IMR-90 (cell line): ENCODE measurements around the gene VAT1L. TPM values are rescaled to one million over a fixed set of nuclear protein-coding genes. Genes with fewer than 3 reads are reported as not detected.

ENCODE experiments used
- ATAC-seq: fragments of 200-7000 bp; cut with Tn5 transposase; 2 replicates; pipeline ENCODE4 v1.9.1; 2020; ENCODE audit warnings: low read depth, mild to moderate bottlenecking, moderate library complexity
- BruUV-seq: library from RNA; stranded (reverse); fragments of 400-500 nt; replicated peaks from 2 replicates; lab custom pipeline; 2021; lab: Mats Ljungman, UMichigan
- CTCF ChIA-PET: fragments of 300-600 bp; formaldehyde crosslinking; extraction: SDS; loops from one replicate; lab custom pipeline; 2021; ENCODE audit warnings: antibody characterized with exemption; lab: Yijun Ruan, JAX
- POLR2A ChIA-PET: fragments of 300-600 bp; sonication (Branson Sonifier 250); formaldehyde crosslinking; loops from one replicate; lab custom pipeline; 2022; ENCODE audit warnings: antibody characterized with exemption; ENCODE audit not compliant: unreplicated experiment; lab: Charles Lee
- DNase-seq: peaks from one replicate; pipeline ENCODE4 v3.0.0; 2013
- H2AFZ ChIP-seq: replicated peaks from 2 replicates; pipeline ENCODE3; 2013; ENCODE audit warnings: low read length, mild to moderate bottlenecking; ENCODE audit not compliant: poor library complexity
- H2AK5ac ChIP-seq: 2 replicates; pipeline ENCODE4 v1.6.1; 2013; ENCODE audit warnings: low read depth, low read length, inconsistent platforms
- H2AK9ac ChIP-seq: replicated peaks from 2 replicates; pipeline ENCODE3; 2013; ENCODE audit warnings: mild to moderate bottlenecking, low read depth, low read length, moderate library complexity; ENCODE audit not compliant: poor library complexity
- H2BK120ac ChIP-seq: 2 replicates; pipeline ENCODE4 v1.6.1; 2013; ENCODE audit warnings: low read depth, low read length, inconsistent platforms
- H2BK15ac ChIP-seq: 3 replicates; pipeline ENCODE4 v1.6.1; 2013; ENCODE audit warnings: low read depth, low read length, inconsistent platforms
- H2BK20ac ChIP-seq: 2 replicates; pipeline ENCODE4 v1.6.1; 2013; ENCODE audit warnings: low read depth, mild to moderate bottlenecking, inconsistent platforms, low read length, moderate library complexity
- H2BK5ac ChIP-seq: 2 replicates; pipeline ENCODE4 v1.6.1; 2013; ENCODE audit warnings: mild to moderate bottlenecking, low read depth, low read length, inconsistent platforms; ENCODE audit not compliant: poor library complexity, severe bottlenecking
- H3K14ac ChIP-seq: replicated peaks from 2 replicates; pipeline ENCODE4 v1.6.1; 2013; ENCODE audit warnings: low read depth, low read length, inconsistent platforms
- H3K18ac ChIP-seq: 2 replicates; pipeline ENCODE4 v1.6.1; 2013; ENCODE audit warnings: low read depth, low read length, control low read depth
- H3K23ac ChIP-seq: 2 replicates; pipeline ENCODE4 v1.6.1; 2013; ENCODE audit warnings: low read depth, low read length, inconsistent platforms
- H3K27ac ChIP-seq: 2 replicates; pipeline ENCODE4 v1.5.1; 2013; ENCODE audit warnings: mild to moderate bottlenecking, control low read depth, low read length; ENCODE audit not compliant: insufficient read depth
- H3K27me3 ChIP-seq: 2 replicates; pipeline ENCODE4 v1.6.1; 2013; ENCODE audit warnings: low read length; ENCODE audit not compliant: control insufficient read depth, insufficient read depth
- H3K36me3 ChIP-seq: 2 replicates; pipeline ENCODE4 v1.6.1; 2013; ENCODE audit warnings: low read length, mixed read lengths; ENCODE audit not compliant: control insufficient read depth, insufficient read depth
- H3K4ac ChIP-seq: 2 replicates; pipeline ENCODE4 v1.6.1; 2013; ENCODE audit warnings: low read depth, low read length, inconsistent platforms
- H3K4me1 ChIP-seq: 2 replicates; pipeline ENCODE4 v1.6.1; 2013; ENCODE audit warnings: low read length, mixed read lengths; ENCODE audit not compliant: control insufficient read depth, insufficient read depth
- H3K4me2 ChIP-seq: 2 replicates; pipeline ENCODE4 v1.6.1; 2013; ENCODE audit warnings: low read depth, mild to moderate bottlenecking, control low read depth, low read length, moderate library complexity
- H3K4me3 ChIP-seq: 2 replicates; pipeline ENCODE4 v1.5.1; 2013; ENCODE audit warnings: low read depth, mild to moderate bottlenecking, control low read depth, low read length, moderate library complexity; ENCODE audit not compliant: insufficient read depth
- H3K56ac ChIP-seq: 2 replicates; pipeline ENCODE4 v1.6.1; 2013; ENCODE audit warnings: low read length, inconsistent platforms; ENCODE audit not compliant: insufficient read depth; ENCODE audit errors: extremely low read depth
- H3K79me1 ChIP-seq, 2 experiments: 2 replicates each; pipeline ENCODE4 v1.6.1; 2013; ENCODE audit warnings: low read length in 2 of 2, inconsistent platforms in 1 of 2, low read depth in 1 of 2
- H3K9ac ChIP-seq: 2 replicates; pipeline ENCODE4 v1.6.1; 2013; ENCODE audit warnings: low read depth, low read length, control low read depth
- H3K9me1 ChIP-seq: 2 replicates; pipeline ENCODE4 v1.6.1; 2013; ENCODE audit warnings: low read length, inconsistent platforms; ENCODE audit not compliant: insufficient read depth
- H3K9me3 ChIP-seq: 2 replicates; pipeline ENCODE4 v1.6.1; 2013; ENCODE audit warnings: low read length; ENCODE audit not compliant: control insufficient read depth, insufficient read depth
- H4K20me1 ChIP-seq: 2 replicates; pipeline ENCODE4 v1.6.1; 2013; ENCODE audit warnings: low read length, inconsistent platforms; ENCODE audit not compliant: insufficient read depth
- H4K5ac ChIP-seq: 2 replicates; pipeline ENCODE4 v1.6.1; 2013; ENCODE audit warnings: mild to moderate bottlenecking, low read depth, low read length, control low read depth
- H4K8ac ChIP-seq, 2 experiments: 2 replicates each; pipeline ENCODE4 v1.6.1; 2013; ENCODE audit warnings: low read depth in 2 of 2, low read length in 2 of 2, control low read depth in 1 of 2, inconsistent platforms in 1 of 2
- H4K91ac ChIP-seq: 2 replicates; pipeline ENCODE4 v1.6.1; 2013; ENCODE audit warnings: low read depth, low read length, inconsistent platforms; ENCODE audit not compliant: insufficient read depth
- BHLHE40 ChIP-seq: fragments of 150-350 bp; IDR thresholded peaks from 2 replicates; pipeline ENCODE4 v1.6.1; 2016; ENCODE audit warnings: mild to moderate bottlenecking, low read depth, low read length
- CEBPB ChIP-seq: IDR thresholded peaks from 2 replicates; pipeline ENCODE4 v1.6.1; 2012; ENCODE audit warnings: low read depth, low read length, improper control_type of control experiment
- CHD1 ChIP-seq: IDR thresholded peaks from 2 replicates; pipeline ENCODE4 v1.6.1; 2012; ENCODE audit warnings: low read depth, low read length, improper control_type of control experiment
- CTCF ChIP-seq: conservative IDR thresholded peaks from 2 replicates; pipeline ENCODE4 v1.5.1; 2012; ENCODE audit warnings: mild to moderate bottlenecking, low read depth, low read length, improper control_type of control experiment
- ELK1 ChIP-seq: fragments of 150-350 bp; IDR thresholded peaks from 2 replicates; pipeline ENCODE4 v1.6.1; 2016; ENCODE audit warnings: low read depth, mild to moderate bottlenecking, low read length, moderate library complexity, borderline replicate concordance
- FOS ChIP-seq: fragments of 150-350 bp; IDR thresholded peaks from 2 replicates; pipeline ENCODE4 v1.6.1; 2016; ENCODE audit warnings: low read depth, low read length
- MAFK ChIP-seq: IDR thresholded peaks from 2 replicates; pipeline ENCODE4 v1.6.1; 2012; ENCODE audit warnings: low read depth, low read length, improper control_type of control experiment
- MAZ ChIP-seq: IDR thresholded peaks from 2 replicates; pipeline ENCODE4 v1.6.1; 2012; ENCODE audit warnings: low read depth, mild to moderate bottlenecking, low read length, improper control_type of control experiment, moderate library complexity, borderline replicate concordance
- MXI1 ChIP-seq: IDR thresholded peaks from 2 replicates; pipeline ENCODE4 v1.6.1; 2012; ENCODE audit warnings: low read depth, mild to moderate bottlenecking, low read length, moderate library complexity, borderline replicate concordance
- NFE2L2 ChIP-seq: fragments of 150-350 bp; IDR thresholded peaks from 2 replicates; pipeline ENCODE4 v1.6.1; 2016; ENCODE audit warnings: low read depth, mild to moderate bottlenecking, low read length
- POLR2A ChIP-seq: IDR thresholded peaks from 2 replicates; pipeline ENCODE4 v1.6.1; 2012; ENCODE audit warnings: mild to moderate bottlenecking, low read depth, low read length
- RAD21 ChIP-seq: IDR thresholded peaks from 2 replicates; pipeline ENCODE4 v1.6.1; 2012; ENCODE audit warnings: low read length, improper control_type of control experiment
- RCOR1 ChIP-seq: IDR thresholded peaks from 2 replicates; pipeline ENCODE4 v1.6.1; 2012; ENCODE audit warnings: mild to moderate bottlenecking, low read length, improper control_type of control experiment; ENCODE audit not compliant: insufficient replicate concordance
- RFX5 ChIP-seq: IDR thresholded peaks from 2 replicates; pipeline ENCODE4 v1.8.0; 2012; ENCODE audit warnings: low read depth, mild to moderate bottlenecking, low read length, moderate library complexity
- SMC3 ChIP-seq: fragments of 150-350 bp; IDR thresholded peaks from 2 replicates; pipeline ENCODE4 v1.6.1; 2016; ENCODE audit warnings: low read depth, mild to moderate bottlenecking, antibody characterized with exemption, low read length, moderate library complexity
- USF2 ChIP-seq: fragments of 150-350 bp; IDR thresholded peaks from 2 replicates; pipeline ENCODE4 v1.6.1; 2017; ENCODE audit warnings: mild to moderate bottlenecking, antibody characterized with exemption, low read length, low read depth
- WGBS, 2 experiments: methylation state at CpG; one replicate each; pipeline versions ENCODE4 v1.1.5 to v1.1.7; 2013; ENCODE audit warnings: missing lambda C conversion rate in 2 of 2; ENCODE audit not compliant: insufficient read length in 1 of 2; ENCODE audit errors: extremely low coverage in 2 of 2; 5-methylcytosine and 5-hydroxymethylcytosine counted together
- dilution Hi-C: fragments of 300-500 bp; cut with HindIII; formaldehyde crosslinking; loops from one replicate; pipeline ENCODE4 v1.14.3; 2018; ENCODE audit warnings: low sequenced_read_pairs; ENCODE audit not compliant: unreplicated experiment
- in situ Hi-C: fragments of 300-500 bp; cut with MboI; formaldehyde crosslinking; loops from 3 replicates; pipeline ENCODE4 v1.14.3; 2019; ENCODE audit warnings: low sequenced_read_pairs, inconsistent platforms, mixed read lengths
- intact Hi-C: fragments of 100-400 bp; cut with micrococcal nuclease; formaldehyde crosslinking; loops from 2 replicates; pipeline ENCODE4 v1.10.0; 2022
- polyA plus RNA-seq, 3 experiments: library from polyadenylated mRNA; depleted of rRNA; stranded (reverse); fragments of >200 nt; gene quantifications; 2 replicates each; pipeline ENCODE4 v1.2.3, GENCODE V29; 2012; ENCODE audit warnings: low replicate concordance in 1 of 3
- total RNA-seq: library from RNA; depleted of rRNA; stranded (reverse); fragments of >200 nt; gene quantifications from 2 replicates; pipeline ENCODE4 v1.2.3, GENCODE V29; 2012

VAT1L gene
- total and polyA plus RNA-seq, 2 of the 4 experiments (the other 2 are of a cell fraction), result 15.4 to 18.5 TPM

- no peak for ATAC-seq
- Histone ChIP-seq H2BK15ac (no peak overlapping the region), H3K18ac (no peak overlapping the region), H3K23ac (no peak overlapping the region), H4K91ac (no peak overlapping the region), H4K20me1 (no peaks in the 10 kb centered on the region), H3K9ac (no peak overlapping the region), H2AK5ac (no peak overlapping the region), H3K36me3 (no peaks in the 10 kb centered on the region), H3K27me3 (no peaks in the 10 kb centered on the region; the same call in 1 of the 2 replicates), H2BK5ac (no peak overlapping the region), H3K27ac (no peak overlapping the region), H2AFZ (no peak overlapping the region), H3K9me1 (no peaks in the 10 kb centered on the region), H4K5ac (no peak overlapping the region), H2BK120ac (no peak overlapping the region), H3K56ac (no peak overlapping the region), H4K8ac (no peak overlapping the region), H3K4ac (no peak overlapping the region), H3K4me2 (no peak overlapping the region), H2BK20ac (no peak overlapping the region), H3K4me1 (no peaks in the 10 kb centered on the region), H3K79me1 (no peaks in the 10 kb centered on the region), H2AK9ac (no peak overlapping the region), H3K9me3 (no peaks in the 10 kb centered on the region), H3K14ac (no peak overlapping the region), H3K4me3 (no peak overlapping the region)
- WGBS, 2 experiments, result no CpG with 5 or more reads among the region's 3 CpGs
- TF ChIP-seq CTCF, result no peak
- TF ChIP-seq NFE2L2, result no peak
- no peak for TF ChIP-seq CHD1
- TF ChIP-seq FOS, result no peak
- TF ChIP-seq USF2, result no peak
- no peak for TF ChIP-seq MAZ
- no peak for TF ChIP-seq RFX5
- TF ChIP-seq RCOR1, result no peak
- TF ChIP-seq ELK1, result no peak
- TF ChIP-seq CEBPB, result no peak
- TF ChIP-seq RAD21, result no peak
- TF ChIP-seq BHLHE40, result no peak
- TF ChIP-seq POLR2A, result no peak
- TF ChIP-seq SMC3, result no peak
- no peak for TF ChIP-seq MXI1
- no peak for TF ChIP-seq MAFK
- no peak for DNase-seq
- dilution Hi-C loops (no loop called here), in situ Hi-C loops (no loop called here), intact Hi-C loops (no loop called here)
- CTCF ChIA-PET, result no interaction called here
- BruUV-seq, result no TSS peak
- POLR2A ChIA-PET, result no interaction called here
Observed at GRCh38 chr16:77985111-77985510, 196.7 kb downstream of the VAT1L start.
